Subcutaneous adipose tissue (tissue), 4 donors: ENCODE results near the gene TNFAIP3. TPM values are rescaled to one million over a fixed set of nuclear protein-coding genes. Genes with fewer than 3 reads are reported as not detected.

Experiments
- CTCF ChIP-seq: fragments of 450-650 bp; IDR thresholded peaks from one replicate; pipeline ENCODE4 v1.5.1; 2016; ENCODE audit warnings: low read depth, mild to moderate bottlenecking, control low read depth, antibody characterized with exemption, moderate library complexity
- total RNA-seq, 4 donors: library from RNA; depleted of rRNA; stranded (reverse); fragments of >200 nt; gene quantifications; one replicate each; pipeline ENCODE4 v1.1.0, GENCODE V29; 2016

The TNFAIP3 gene
- total RNA-seq, 4 donors from 2014 or later = 16.2 to 33.0 (median 28.0) TPM

DNA sequence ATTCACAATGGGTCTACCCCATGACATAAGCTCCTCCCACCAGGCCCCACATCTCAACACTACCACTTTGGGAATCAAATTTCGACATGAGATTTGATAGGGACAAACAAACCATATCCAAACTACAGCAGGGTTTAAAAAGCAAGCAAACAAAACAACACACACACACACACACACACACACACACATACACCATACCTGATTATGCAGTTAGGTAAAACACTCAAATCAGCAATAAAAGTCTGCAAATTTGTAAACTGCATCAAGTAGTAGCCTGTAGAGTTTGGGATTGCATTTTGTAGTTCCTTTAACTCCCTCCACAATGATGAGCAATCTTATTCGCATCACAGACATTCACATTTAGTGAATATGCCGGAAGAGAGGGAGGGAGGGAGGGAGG is 32.6 kb upstream of the TNFAIP3 start:
- TF ChIP-seq CTCF = no peak

DNA sequence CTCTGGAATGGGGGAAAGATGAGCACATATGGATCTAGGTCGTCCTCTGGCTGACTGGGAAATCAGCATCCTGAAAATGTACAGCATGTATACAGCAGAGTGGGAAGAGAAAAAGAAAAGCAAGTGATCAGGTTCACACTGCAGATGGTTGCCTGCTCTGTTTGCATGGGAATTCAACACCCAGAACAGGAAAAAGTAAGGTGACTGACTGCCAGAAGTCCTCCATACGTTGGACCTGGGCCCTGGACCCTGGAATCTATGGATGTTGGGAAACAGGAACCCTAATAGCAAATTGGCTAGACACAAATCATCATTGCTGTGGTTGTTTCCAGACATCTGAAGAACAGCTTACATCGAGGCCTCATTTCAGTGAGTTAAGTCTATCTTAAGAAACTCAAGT is 30.3 kb upstream of the TNFAIP3 start:
- no peak for TF ChIP-seq CTCF

DNA sequence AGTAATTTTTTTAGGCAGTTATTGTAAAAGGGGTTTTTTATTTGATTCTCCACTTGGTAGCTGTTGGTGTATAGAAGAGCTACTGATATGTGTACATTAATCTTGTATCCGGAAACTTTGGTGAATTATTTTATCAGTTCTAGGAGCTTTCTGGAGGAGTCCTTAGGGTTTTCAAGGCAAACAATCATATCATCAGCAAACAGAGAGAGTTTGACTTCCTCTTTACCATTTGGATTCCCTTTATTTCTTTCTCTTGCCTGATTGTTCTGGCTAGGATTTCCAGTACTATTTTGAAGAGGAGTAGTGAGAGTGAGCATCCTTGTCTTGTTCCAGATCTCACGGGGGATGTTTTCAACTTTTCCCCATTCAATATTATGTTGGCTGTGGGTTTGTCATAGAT is 28.0 kb upstream of the TNFAIP3 start:
- no peak for TF ChIP-seq CTCF

- TF ChIP-seq CTCF = no peak
Measured at GRCh38 chr6:137840252-137840651, 26.8 kb upstream of the TNFAIP3 start.

GRCh38 chr6:137843211-137843610 is 23.8 kb upstream of the TNFAIP3 start:
- TF ChIP-seq CTCF = no peak

- no peak for TF ChIP-seq CTCF
Measured at GRCh38 chr6:137845460-137845859, 21.6 kb upstream of the TNFAIP3 start.

DNA sequence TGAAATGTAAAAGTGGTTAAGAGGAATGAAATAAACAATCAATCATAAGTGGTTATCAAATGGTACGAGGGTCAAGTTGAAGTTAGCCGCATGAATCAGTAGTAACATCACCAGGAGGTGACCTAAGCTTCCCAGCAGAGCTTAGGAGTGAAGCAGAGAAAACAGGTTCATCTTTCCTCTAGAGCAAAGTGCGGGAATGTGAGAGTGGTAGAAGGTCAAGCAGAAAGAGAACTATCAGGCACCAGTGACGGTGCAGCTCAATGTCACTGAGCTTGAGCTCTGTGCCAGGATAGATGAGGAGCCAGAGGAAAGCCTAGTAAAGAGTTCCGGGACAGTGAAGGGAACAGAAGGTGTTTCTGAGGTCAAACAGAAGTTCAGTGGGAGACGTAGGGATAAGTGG is 20.8 kb upstream of the TNFAIP3 start:
- TF ChIP-seq CTCF = no peak
